HL-60 (cell line): ENCODE results near the gene DPYSL4.

ENCODE experiments used
- DNase-seq, 2 experiments: peaks; one replicate each; pipeline ENCODE4 v3.0.0-alpha.2; 2010 to 2020; ENCODE audit warnings: low read depth in 1 of 2, low spot score in 1 of 2
- H3K27ac ChIP-seq: fragments of 250-450 bp; sonication (Bioruptor Pico); replicated peaks from 2 replicates; pipeline ENCODE4 v1.5.1; 2020; ENCODE audit warnings: mild to moderate bottlenecking, moderate library complexity
- H3K27me3 ChIP-seq: fragments of 250-450 bp; sonication (Bioruptor Pico); 2 replicates; pipeline ENCODE4 v1.5.1; 2021; ENCODE audit warnings: mild to moderate bottlenecking, moderate library complexity; ENCODE audit not compliant: insufficient read depth, poor library complexity, severe bottlenecking
- H3K4me3 ChIP-seq: replicated peaks from 2 replicates; pipeline ENCODE4 v1.5.1; 2011; ENCODE audit warnings: mild to moderate bottlenecking, control low read depth, low read length; ENCODE audit not compliant: insufficient read depth
- GABPA ChIP-seq: IDR thresholded peaks from 2 replicates; pipeline ENCODE4 v1.6.1; 2012; ENCODE audit warnings: low read depth
- POLR2AphosphoS5 ChIP-seq: IDR thresholded peaks from 2 replicates; pipeline ENCODE4 v1.6.1; 2012; ENCODE audit warnings: low read depth
- REST ChIP-seq: IDR thresholded peaks from 2 replicates; pipeline ENCODE4 v1.6.1; 2012; ENCODE audit warnings: low read depth; ENCODE audit not compliant: insufficient replicate concordance
- SPI1 ChIP-seq: IDR thresholded peaks from 2 replicates; pipeline ENCODE4 v1.6.1; 2012; ENCODE audit warnings: low read depth, mild to moderate bottlenecking, borderline replicate concordance
- TF ChIP-seq, protein P1 (sequence below): IDR thresholded peaks from one replicate; pipeline ENCODE4 v1.5.1; 2011; ENCODE audit warnings: low read length, control low read depth, inconsistent platforms; ENCODE audit not compliant: insufficient read depth

DPYSL4 gene

GRCh38 chr10:132197271-132198067 is 10.7 kb downstream of the DPYSL4 start:
- Histone ChIP-seq H3K27ac (no peak overlapping the region), H3K4me3 (no peak overlapping the region), H3K27me3 (no peaks in the 10 kb centered on the region)
- DNase-seq: no peak
- TF ChIP-seq REST: no peak
- TF ChIP-seq GABPA: no peak
- no peak for TF ChIP-seq POLR2AphosphoS5
- TF ChIP-seq SPI1: no peak
- TF ChIP-seq, protein P1, sequence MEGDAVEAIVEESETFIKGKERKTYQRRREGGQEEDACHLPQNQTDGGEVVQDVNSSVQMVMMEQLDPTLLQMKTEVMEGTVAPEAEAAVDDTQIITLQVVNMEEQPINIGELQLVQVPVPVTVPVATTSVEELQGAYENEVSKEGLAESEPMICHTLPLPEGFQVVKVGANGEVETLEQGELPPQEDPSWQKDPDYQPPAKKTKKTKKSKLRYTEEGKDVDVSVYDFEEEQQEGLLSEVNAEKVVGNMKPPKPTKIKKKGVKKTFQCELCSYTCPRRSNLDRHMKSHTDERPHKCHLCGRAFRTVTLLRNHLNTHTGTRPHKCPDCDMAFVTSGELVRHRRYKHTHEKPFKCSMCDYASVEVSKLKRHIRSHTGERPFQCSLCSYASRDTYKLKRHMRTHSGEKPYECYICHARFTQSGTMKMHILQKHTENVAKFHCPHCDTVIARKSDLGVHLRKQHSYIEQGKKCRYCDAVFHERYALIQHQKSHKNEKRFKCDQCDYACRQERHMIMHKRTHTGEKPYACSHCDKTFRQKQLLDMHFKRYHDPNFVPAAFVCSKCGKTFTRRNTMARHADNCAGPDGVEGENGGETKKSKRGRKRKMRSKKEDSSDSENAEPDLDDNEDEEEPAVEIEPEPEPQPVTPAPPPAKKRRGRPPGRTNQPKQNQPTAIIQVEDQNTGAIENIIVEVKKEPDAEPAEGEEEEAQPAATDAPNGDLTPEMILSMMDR: no peak

DNA sequence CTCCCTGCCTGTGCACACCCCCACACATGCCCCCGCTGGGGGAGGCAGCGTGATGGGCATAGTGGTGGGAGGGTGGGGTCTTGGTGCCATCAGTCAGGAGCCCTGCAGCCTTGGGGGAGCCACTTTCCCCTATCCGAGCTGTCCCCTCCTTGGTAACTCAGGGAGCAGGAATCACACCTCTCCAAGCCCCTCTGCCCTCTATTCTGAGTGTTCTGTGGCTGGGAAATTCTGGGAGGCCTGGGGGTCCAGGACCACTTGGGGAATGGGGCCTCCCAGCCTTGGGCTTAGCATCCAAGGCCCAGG is 11.3 kb downstream of the DPYSL4 start:
- Histone ChIP-seq H3K4me3 (no peak overlapping the region), H3K27me3 (no peaks in the 10 kb centered on the region), H3K27ac (no peak overlapping the region)
- no peak for TF ChIP-seq SPI1
- TF ChIP-seq POLR2AphosphoS5: no peak
- no peak for TF ChIP-seq GABPA
- TF ChIP-seq REST: no peak
- TF ChIP-seq, protein P1: no peak
- DNase-seq: no peak

DNA sequence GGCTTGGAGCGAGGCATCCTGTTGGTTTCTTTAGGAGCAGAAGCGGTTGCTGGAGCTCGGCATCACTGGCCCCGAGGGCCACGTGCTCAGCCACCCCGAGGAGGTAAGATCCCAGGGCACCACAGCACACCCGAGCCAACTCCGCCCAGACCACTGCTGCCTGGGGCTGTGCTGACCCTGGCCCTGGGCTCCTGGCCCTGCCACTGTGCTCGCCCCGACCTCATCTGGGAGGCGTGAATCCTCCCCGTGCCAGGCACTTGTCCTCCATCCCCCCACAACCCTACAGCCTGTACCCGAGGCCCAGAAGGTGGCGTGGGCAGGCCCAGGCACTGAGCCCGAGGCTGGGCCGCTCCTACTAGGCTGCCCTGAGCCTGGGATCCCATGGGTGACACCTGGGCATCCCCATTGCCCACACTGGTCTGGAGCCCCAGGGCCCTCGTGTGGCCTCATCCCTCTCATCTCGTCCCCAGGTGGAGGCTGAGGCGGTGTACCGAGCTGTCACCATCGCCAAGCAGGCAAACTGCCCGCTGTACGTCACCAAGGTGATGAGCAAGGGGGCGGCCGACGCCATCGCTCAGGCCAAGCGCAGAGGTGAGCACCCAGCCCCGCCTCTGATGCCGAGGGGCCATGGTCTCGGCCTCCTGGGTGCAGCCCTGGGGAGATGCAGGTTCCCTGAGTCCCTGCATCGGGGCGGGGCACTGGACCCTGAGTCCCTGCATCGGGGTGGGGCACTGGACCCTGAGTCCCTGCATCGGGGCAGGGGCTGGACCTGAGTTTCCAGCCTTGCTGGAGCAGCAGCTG is 11.8 kb downstream of the DPYSL4 start:
- H3K27ac ChIP-seq: no peak overlapping the region
- DNase-seq: no peak
- TF ChIP-seq POLR2AphosphoS5 (no peak), GABPA (no peak), REST (no peak), SPI1 (no peak)
- TF ChIP-seq, protein P1: no peak
- no peak overlapping the region for H3K4me3 ChIP-seq
- H3K27me3 ChIP-seq: no peaks in the 10 kb centered on the region
